IMR-90 (cell line): Measurements from ENCODE around the gene GPR45. TPM values are rescaled to one million over a fixed set of nuclear protein-coding genes. Genes with fewer than 3 reads are reported as not detected.

Experiments used
- ATAC-seq: fragments of 200-7000 bp; cut with Tn5 transposase; 2 replicates; pipeline ENCODE4 v1.9.1; 2020; ENCODE audit warnings: low read depth, mild to moderate bottlenecking, moderate library complexity
- BruUV-seq: library from RNA; stranded (reverse); fragments of 400-500 nt; replicated peaks from 2 replicates; lab custom pipeline; 2021; lab: Mats Ljungman, UMichigan
- CTCF ChIA-PET: fragments of 300-600 bp; formaldehyde crosslinking; extraction: SDS; loops from one replicate; lab custom pipeline; 2021; ENCODE audit warnings: antibody characterized with exemption; lab: Yijun Ruan, JAX
- POLR2A ChIA-PET: fragments of 300-600 bp; sonication (Branson Sonifier 250); formaldehyde crosslinking; loops from one replicate; lab custom pipeline; 2022; ENCODE audit warnings: antibody characterized with exemption; ENCODE audit not compliant: unreplicated experiment; lab: Charles Lee
- DNase-seq: peaks from one replicate; pipeline ENCODE4 v3.0.0; 2013
- H2AFZ ChIP-seq: replicated peaks from 2 replicates; pipeline ENCODE3; 2013; ENCODE audit warnings: low read length, mild to moderate bottlenecking; ENCODE audit not compliant: poor library complexity
- H2AK5ac ChIP-seq: 2 replicates; pipeline ENCODE4 v1.6.1; 2013; ENCODE audit warnings: low read depth, low read length, inconsistent platforms
- H2AK9ac ChIP-seq: replicated peaks from 2 replicates; pipeline ENCODE3; 2013; ENCODE audit warnings: mild to moderate bottlenecking, low read depth, low read length, moderate library complexity; ENCODE audit not compliant: poor library complexity
- H2BK120ac ChIP-seq: 2 replicates; pipeline ENCODE4 v1.6.1; 2013; ENCODE audit warnings: low read depth, low read length, inconsistent platforms
- H2BK15ac ChIP-seq: 3 replicates; pipeline ENCODE4 v1.6.1; 2013; ENCODE audit warnings: low read depth, low read length, inconsistent platforms
- H2BK20ac ChIP-seq: 2 replicates; pipeline ENCODE4 v1.6.1; 2013; ENCODE audit warnings: low read depth, mild to moderate bottlenecking, inconsistent platforms, low read length, moderate library complexity
- H2BK5ac ChIP-seq: 2 replicates; pipeline ENCODE4 v1.6.1; 2013; ENCODE audit warnings: mild to moderate bottlenecking, low read depth, low read length, inconsistent platforms; ENCODE audit not compliant: poor library complexity, severe bottlenecking
- H3K14ac ChIP-seq: replicated peaks from 2 replicates; pipeline ENCODE4 v1.6.1; 2013; ENCODE audit warnings: low read depth, low read length, inconsistent platforms
- H3K18ac ChIP-seq: 2 replicates; pipeline ENCODE4 v1.6.1; 2013; ENCODE audit warnings: low read depth, low read length, control low read depth
- H3K23ac ChIP-seq: 2 replicates; pipeline ENCODE4 v1.6.1; 2013; ENCODE audit warnings: low read depth, low read length, inconsistent platforms
- H3K27ac ChIP-seq: 2 replicates; pipeline ENCODE4 v1.5.1; 2013; ENCODE audit warnings: mild to moderate bottlenecking, control low read depth, low read length; ENCODE audit not compliant: insufficient read depth
- H3K27me3 ChIP-seq: 2 replicates; pipeline ENCODE4 v1.6.1; 2013; ENCODE audit warnings: low read length; ENCODE audit not compliant: control insufficient read depth, insufficient read depth
- H3K36me3 ChIP-seq: 2 replicates; pipeline ENCODE4 v1.6.1; 2013; ENCODE audit warnings: low read length, mixed read lengths; ENCODE audit not compliant: control insufficient read depth, insufficient read depth
- H3K4ac ChIP-seq: 2 replicates; pipeline ENCODE4 v1.6.1; 2013; ENCODE audit warnings: low read depth, low read length, inconsistent platforms
- H3K4me1 ChIP-seq: 2 replicates; pipeline ENCODE4 v1.6.1; 2013; ENCODE audit warnings: low read length, mixed read lengths; ENCODE audit not compliant: control insufficient read depth, insufficient read depth
- H3K4me2 ChIP-seq: 2 replicates; pipeline ENCODE4 v1.6.1; 2013; ENCODE audit warnings: low read depth, mild to moderate bottlenecking, control low read depth, low read length, moderate library complexity
- H3K4me3 ChIP-seq: 2 replicates; pipeline ENCODE4 v1.5.1; 2013; ENCODE audit warnings: low read depth, mild to moderate bottlenecking, control low read depth, low read length, moderate library complexity; ENCODE audit not compliant: insufficient read depth
- H3K56ac ChIP-seq: 2 replicates; pipeline ENCODE4 v1.6.1; 2013; ENCODE audit warnings: low read length, inconsistent platforms; ENCODE audit not compliant: insufficient read depth; ENCODE audit errors: extremely low read depth
- H3K79me1 ChIP-seq, 2 experiments: 2 replicates each; pipeline ENCODE4 v1.6.1; 2013; ENCODE audit warnings: low read length in 2 of 2, inconsistent platforms in 1 of 2, low read depth in 1 of 2
- H3K9ac ChIP-seq: 2 replicates; pipeline ENCODE4 v1.6.1; 2013; ENCODE audit warnings: low read depth, low read length, control low read depth
- H3K9me1 ChIP-seq: 2 replicates; pipeline ENCODE4 v1.6.1; 2013; ENCODE audit warnings: low read length, inconsistent platforms; ENCODE audit not compliant: insufficient read depth
- H3K9me3 ChIP-seq: 2 replicates; pipeline ENCODE4 v1.6.1; 2013; ENCODE audit warnings: low read length; ENCODE audit not compliant: control insufficient read depth, insufficient read depth
- H4K20me1 ChIP-seq: 2 replicates; pipeline ENCODE4 v1.6.1; 2013; ENCODE audit warnings: low read length, inconsistent platforms; ENCODE audit not compliant: insufficient read depth
- H4K5ac ChIP-seq: 2 replicates; pipeline ENCODE4 v1.6.1; 2013; ENCODE audit warnings: mild to moderate bottlenecking, low read depth, low read length, control low read depth
- H4K8ac ChIP-seq, 2 experiments: 2 replicates each; pipeline ENCODE4 v1.6.1; 2013; ENCODE audit warnings: low read depth in 2 of 2, low read length in 2 of 2, control low read depth in 1 of 2, inconsistent platforms in 1 of 2
- H4K91ac ChIP-seq: 2 replicates; pipeline ENCODE4 v1.6.1; 2013; ENCODE audit warnings: low read depth, low read length, inconsistent platforms; ENCODE audit not compliant: insufficient read depth
- CEBPB ChIP-seq: IDR thresholded peaks from 2 replicates; pipeline ENCODE4 v1.6.1; 2012; ENCODE audit warnings: low read depth, low read length, improper control_type of control experiment
- MAZ ChIP-seq: IDR thresholded peaks from 2 replicates; pipeline ENCODE4 v1.6.1; 2012; ENCODE audit warnings: low read depth, mild to moderate bottlenecking, low read length, improper control_type of control experiment, moderate library complexity, borderline replicate concordance
- MXI1 ChIP-seq: IDR thresholded peaks from 2 replicates; pipeline ENCODE4 v1.6.1; 2012; ENCODE audit warnings: low read depth, mild to moderate bottlenecking, low read length, moderate library complexity, borderline replicate concordance
- NFE2L2 ChIP-seq: fragments of 150-350 bp; IDR thresholded peaks from 2 replicates; pipeline ENCODE4 v1.6.1; 2016; ENCODE audit warnings: low read depth, mild to moderate bottlenecking, low read length
- RCOR1 ChIP-seq: IDR thresholded peaks from 2 replicates; pipeline ENCODE4 v1.6.1; 2012; ENCODE audit warnings: mild to moderate bottlenecking, low read length, improper control_type of control experiment; ENCODE audit not compliant: insufficient replicate concordance
- WGBS, 2 experiments: methylation state at CpG; one replicate each; pipeline versions ENCODE4 v1.1.5 to v1.1.7; 2013; ENCODE audit warnings: missing lambda C conversion rate in 2 of 2; ENCODE audit not compliant: insufficient read length in 1 of 2; ENCODE audit errors: extremely low coverage in 2 of 2; 5-methylcytosine and 5-hydroxymethylcytosine counted together
- dilution Hi-C: fragments of 300-500 bp; cut with HindIII; formaldehyde crosslinking; loops from one replicate; pipeline ENCODE4 v1.14.3; 2018; ENCODE audit warnings: low sequenced_read_pairs; ENCODE audit not compliant: unreplicated experiment
- in situ Hi-C: fragments of 300-500 bp; cut with MboI; formaldehyde crosslinking; loops from 3 replicates; pipeline ENCODE4 v1.14.3; 2019; ENCODE audit warnings: low sequenced_read_pairs, inconsistent platforms, mixed read lengths
- intact Hi-C: fragments of 100-400 bp; cut with micrococcal nuclease; formaldehyde crosslinking; loops from 2 replicates; pipeline ENCODE4 v1.10.0; 2022
- polyA plus RNA-seq, 3 experiments: library from polyadenylated mRNA; depleted of rRNA; stranded (reverse); fragments of >200 nt; gene quantifications; 2 replicates each; pipeline ENCODE4 v1.2.3, GENCODE V29; 2012; ENCODE audit warnings: low replicate concordance in 1 of 3
- total RNA-seq: library from RNA; depleted of rRNA; stranded (reverse); fragments of >200 nt; gene quantifications from 2 replicates; pipeline ENCODE4 v1.2.3, GENCODE V29; 2012

Gene GPR45
- total and polyA plus RNA-seq, 2 of the 4 experiments (the other 2 are of a cell fraction) = not detected

- Histone ChIP-seq H4K8ac (no peak overlapping the region), H3K27ac (no peak overlapping the region), H3K9me3 (no peaks in the 10 kb centered on the region), H3K4me3 (no peak overlapping the region), H4K20me1 (no peaks in the 10 kb centered on the region), H2BK15ac (no peak overlapping the region), H3K23ac (no peak overlapping the region), H3K36me3 (no peaks in the 10 kb centered on the region), H2BK5ac (no peak overlapping the region), H4K5ac (no peak overlapping the region), H3K56ac (no peak overlapping the region), H3K4me1 (0 out of 2 replicates have a peak, but pooled peaks cover 1% of the 10 kb centered on the region), H2BK120ac (no peak overlapping the region), H3K4me2 (no peak overlapping the region), H2AFZ (no peak overlapping the region), H3K18ac (no peak overlapping the region), H2AK5ac (no peak overlapping the region), H3K4ac (no peak overlapping the region), H3K14ac (no peak overlapping the region), H3K9me1 (0 out of 2 replicates have a peak, but pooled peaks cover 3% of the 10 kb centered on the region), H2BK20ac (no peak overlapping the region), H3K27me3 (peaks cover 7% of the 10 kb centered on the region), H2AK9ac (no peak overlapping the region), H4K91ac (no peak overlapping the region), H3K9ac (no peak overlapping the region), H3K79me1 (no peaks in the 10 kb centered on the region)
- dilution Hi-C loops = no loop called here
- ATAC-seq (no peak), DNase-seq (no peak)
- ChIA-PET POLR2A (interaction anchor here (0.5 kb wide), 1 partner anchor 298 kb away, joined by 3 read pairs; no protein-coding TSS in a partner anchor), CTCF (no interaction called here)
- in situ Hi-C loops = no loop called here
- intact Hi-C loops = no loop called here
- BruUV-seq = no TSS peak
- no peak for TF ChIP-seq MAZ
- no peak for TF ChIP-seq RCOR1
- no peak for TF ChIP-seq CEBPB
- no peak for TF ChIP-seq NFE2L2
- TF ChIP-seq MXI1 = no peak
- 96% methylated on average over 42 of the region's 50 CpGs; no CpG with 5 or more reads in 1 of the 2 experiments for WGBS, 2 experiments
Observed at GRCh38 chr2:105242286-105242993, 897 bp downstream of the GPR45 start.
